HCT116 (cell line): Measurements from ENCODE around the gene ERBB4.

ENCODE experiments used
- ATF3 ChIP-seq: IDR thresholded peaks from 2 replicates; pipeline ENCODE4 v1.6.1; 2012
- CTCF ChIP-seq, 3 experiments: fragments of 200-600 bp in 1 of 3; sonication (generic) in 1 of 3; IDR thresholded peaks in 2 of 3; conservative IDR thresholded peaks in 1 of 3; 2 replicates each; pipeline ENCODE4 v1.5.1; 2012 to 2017; ENCODE audit warnings: low read depth in 2 of 3, low read length in 2 of 3, antibody characterized with exemption in 1 of 3, borderline replicate concordance in 1 of 3, control low read depth in 1 of 3, mild to moderate bottlenecking in 1 of 3, mixed read lengths in 1 of 3, mixed run types in 1 of 3, moderate library complexity in 1 of 3; ENCODE audit not compliant: insufficient read depth in 1 of 3
- ELF1 ChIP-seq: IDR thresholded peaks from 2 replicates; pipeline ENCODE4 v1.6.1; 2012; ENCODE audit warnings: low read depth, borderline replicate concordance
- MAX ChIP-seq: IDR thresholded peaks from 2 replicates; pipeline ENCODE4 v1.6.1; 2012
- POLR2A ChIP-seq: IDR thresholded peaks from 2 replicates; pipeline ENCODE4 v1.7.0; 2011; ENCODE audit warnings: borderline replicate concordance; ENCODE audit not compliant: insufficient read depth, insufficient read length; ENCODE audit errors: extremely low read depth
- POLR2AphosphoS5 ChIP-seq: IDR thresholded peaks from 2 replicates; pipeline ENCODE4 v1.6.1; 2011; ENCODE audit warnings: mild to moderate bottlenecking, low read depth, low read length, moderate library complexity
- SIN3A ChIP-seq: IDR thresholded peaks from 2 replicates; pipeline ENCODE4 v1.6.1; 2012; ENCODE audit warnings: low read depth

GRCh38 chr2:211416373-211416772 is 1122.2 kb downstream of the ERBB4 start:
- TF ChIP-seq CTCF (IDR thresholded peaks at IDR 0.05 in 2 of 3, conservative IDR thresholded peaks at IDR 0.05 in 1 of 3; ENCODE audit: borderline replicate concordance in 1 of 3, insufficient read depth in 1 of 3, low read depth in 2 of 3, low read length in 2 of 3), result no peak
- no peak for TF ChIP-seq POLR2AphosphoS5
- TF ChIP-seq ATF3, result no peak
- TF ChIP-seq ELF1, result no peak
- TF ChIP-seq POLR2A, result no peak
- no peak for TF ChIP-seq MAX
- TF ChIP-seq SIN3A, result no peak
